GM13976 (cell line): ENCODE results near the gene CNTNAP2.

Experiments used
- DNase-seq: peaks from one replicate; pipeline ENCODE4 v3.0.0; 2012; ENCODE audit warnings: low spot score
- CTCF ChIP-seq: IDR thresholded peaks from 2 replicates; pipeline ENCODE4 v1.5.1; 2012; ENCODE audit warnings: borderline replicate concordance, mild to moderate bottlenecking; ENCODE audit not compliant: insufficient read depth; ENCODE audit errors: extremely low read depth, missing control alignments, control extremely low read depth
- in situ Hi-C: fragments of 300-500 bp; cut with MboI; formaldehyde crosslinking; loops from one replicate; pipeline ENCODE4 v1.12.0; 2022; ENCODE audit warnings: low sequenced_read_pairs, mixed read lengths, inconsistent platforms; ENCODE audit not compliant: unreplicated experiment

The CNTNAP2 gene

GRCh38 chr7:147980826-147981813 lies 1864.5 kb downstream of the CNTNAP2 start:
- peak; percentile 11 for DNase-seq
- in situ Hi-C loops: no loop called here
- TF ChIP-seq CTCF: no peak

- in situ Hi-C loops: no loop called here
- TF ChIP-seq CTCF: no peak
Observed at GRCh38 chr7:147982307-147982706, 1865.7 kb downstream of the CNTNAP2 start.

GRCh38 chr7:147984265-147984664 lies 1867.7 kb downstream of the CNTNAP2 start:
- in situ Hi-C loops: no loop called here
- TF ChIP-seq CTCF: no peak
- no peak for DNase-seq

More at GRCh38 chr7:147982307-147982706, 1865.7 kb downstream of the CNTNAP2 start:
- DNase-seq: no peak

GRCh38 chr7:147990079-147990478 lies 1873.5 kb downstream of the CNTNAP2 start:
- no peak for DNase-seq
- in situ Hi-C loops: no loop called here
- no peak for TF ChIP-seq CTCF

- in situ Hi-C loops: no loop called here
- no peak for TF ChIP-seq CTCF
- no peak for DNase-seq
Observed at GRCh38 chr7:147990942-147991341, 1874.3 kb downstream of the CNTNAP2 start.

- in situ Hi-C loops: no loop called here
- TF ChIP-seq CTCF: no peak
Observed at GRCh38 chr7:147992698-147993097, 1876.1 kb downstream of the CNTNAP2 start.

More at GRCh38 chr7:147992698-147993097, 1876.1 kb downstream of the CNTNAP2 start:
- no peak for DNase-seq
